PFSK-1 (cell line): ENCODE measurements around the gene FBXO34.

Experiments used
- FOXP2 ChIP-seq: optimal IDR thresholded peaks from 2 replicates; pipeline ENCODE3; 2011; ENCODE audit warnings: borderline replicate concordance, control low read depth, inconsistent platforms; ENCODE audit not compliant: insufficient read depth; ENCODE audit errors: extremely low read length, extremely low read depth
- POLR2AphosphoS5 ChIP-seq: IDR thresholded peaks from 2 replicates; pipeline ENCODE4 v1.6.1; 2012; ENCODE audit warnings: low read depth, mild to moderate bottlenecking, control low read depth, low read length, moderate library complexity
- SIN3A ChIP-seq: IDR thresholded peaks from 2 replicates; pipeline ENCODE4 v1.6.1; 2012; ENCODE audit warnings: mild to moderate bottlenecking, low read length, moderate library complexity, borderline replicate concordance; ENCODE audit not compliant: insufficient read depth
- TAF1 ChIP-seq: IDR thresholded peaks from 2 replicates; pipeline ENCODE4 v1.6.1; 2012; ENCODE audit warnings: low read length, control low read depth, borderline replicate concordance; ENCODE audit not compliant: insufficient read depth
- TF ChIP-seq, protein P1 (sequence below), 2 experiments: IDR thresholded peaks; 2 replicates each; pipeline versions ENCODE4 v1.6.1 to v1.8.0; 2011 to 2012; ENCODE audit warnings: low read depth in 2 of 2, low read length in 2 of 2, control low read depth in 1 of 2, inconsistent platforms in 1 of 2, mild to moderate bottlenecking in 1 of 2, moderate library complexity in 1 of 2; ENCODE audit not compliant: insufficient read depth in 1 of 2

DNA sequence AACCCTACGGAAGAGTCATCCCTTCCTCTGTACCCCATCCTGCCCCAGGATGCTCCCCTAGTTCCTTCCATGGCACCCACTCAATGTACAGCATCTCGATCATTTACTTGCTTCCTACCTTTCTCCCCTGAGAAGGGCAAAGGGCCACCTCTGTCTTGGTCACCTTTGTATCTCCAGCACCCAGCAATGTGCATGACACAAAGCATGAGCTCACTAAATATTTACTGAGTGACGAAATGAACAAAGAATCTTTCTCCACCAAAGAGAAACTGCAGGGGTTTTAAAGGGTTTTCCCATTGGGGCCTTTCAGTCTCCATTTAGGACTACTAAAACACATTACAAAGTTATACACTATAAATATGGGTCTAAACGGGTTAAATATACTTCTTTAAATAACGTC is 109.8 kb downstream of the FBXO34 start:
- TF ChIP-seq SIN3A, result no peak
- no peak for TF ChIP-seq POLR2AphosphoS5
- no peak for TF ChIP-seq FOXP2
- TF ChIP-seq, protein P1, sequence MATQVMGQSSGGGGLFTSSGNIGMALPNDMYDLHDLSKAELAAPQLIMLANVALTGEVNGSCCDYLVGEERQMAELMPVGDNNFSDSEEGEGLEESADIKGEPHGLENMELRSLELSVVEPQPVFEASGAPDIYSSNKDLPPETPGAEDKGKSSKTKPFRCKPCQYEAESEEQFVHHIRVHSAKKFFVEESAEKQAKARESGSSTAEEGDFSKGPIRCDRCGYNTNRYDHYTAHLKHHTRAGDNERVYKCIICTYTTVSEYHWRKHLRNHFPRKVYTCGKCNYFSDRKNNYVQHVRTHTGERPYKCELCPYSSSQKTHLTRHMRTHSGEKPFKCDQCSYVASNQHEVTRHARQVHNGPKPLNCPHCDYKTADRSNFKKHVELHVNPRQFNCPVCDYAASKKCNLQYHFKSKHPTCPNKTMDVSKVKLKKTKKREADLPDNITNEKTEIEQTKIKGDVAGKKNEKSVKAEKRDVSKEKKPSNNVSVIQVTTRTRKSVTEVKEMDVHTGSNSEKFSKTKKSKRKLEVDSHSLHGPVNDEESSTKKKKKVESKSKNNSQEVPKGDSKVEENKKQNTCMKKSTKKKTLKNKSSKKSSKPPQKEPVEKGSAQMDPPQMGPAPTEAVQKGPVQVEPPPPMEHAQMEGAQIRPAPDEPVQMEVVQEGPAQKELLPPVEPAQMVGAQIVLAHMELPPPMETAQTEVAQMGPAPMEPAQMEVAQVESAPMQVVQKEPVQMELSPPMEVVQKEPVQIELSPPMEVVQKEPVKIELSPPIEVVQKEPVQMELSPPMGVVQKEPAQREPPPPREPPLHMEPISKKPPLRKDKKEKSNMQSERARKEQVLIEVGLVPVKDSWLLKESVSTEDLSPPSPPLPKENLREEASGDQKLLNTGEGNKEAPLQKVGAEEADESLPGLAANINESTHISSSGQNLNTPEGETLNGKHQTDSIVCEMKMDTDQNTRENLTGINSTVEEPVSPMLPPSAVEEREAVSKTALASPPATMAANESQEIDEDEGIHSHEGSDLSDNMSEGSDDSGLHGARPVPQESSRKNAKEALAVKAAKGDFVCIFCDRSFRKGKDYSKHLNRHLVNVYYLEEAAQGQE (IDR thresholded peaks at IDR 0.05; ENCODE audit: insufficient read depth in 1 of 2, low read depth in 2 of 2, low read length in 2 of 2), result no peak
- TF ChIP-seq TAF1, result no peak
